GM23338 (cell line): ENCODE data around the gene NUP88. TPM values are rescaled to one million over a fixed set of nuclear protein-coding genes. Genes with fewer than 3 reads are reported as not detected.

ENCODE experiments used
- ATAC-seq: fragments of 200-7000 bp; cut with Tn5 transposase; 3 replicates; pipeline ENCODE4 v1.9.1; 2020
- DNase-seq: peaks from one replicate; pipeline ENCODE4 v3.0.0-alpha.2; 2015; ENCODE audit warnings: low spot score
- H2AFZ ChIP-seq: fragments of 200-600 bp; sonication (generic); 2 replicates; pipeline ENCODE4 v1.8.0; 2016; ENCODE audit warnings: antibody characterized with exemption, mild to moderate bottlenecking, moderate library complexity
- H3F3A ChIP-seq: fragments of 200-600 bp; sonication (generic); replicated peaks from 2 replicates; pipeline ENCODE4 v1.8.0; 2017; ENCODE audit warnings: antibody characterized with exemption, mixed run types, low read depth
- H3K27ac ChIP-seq: fragments of 200-600 bp; sonication (generic); 2 replicates; pipeline ENCODE4 v1.6.1; 2016; ENCODE audit warnings: low read depth
- H3K27me3 ChIP-seq: fragments of 200-600 bp; sonication (generic); 2 replicates; pipeline ENCODE4 v1.8.0; 2016; ENCODE audit warnings: mild to moderate bottlenecking, mixed run types, moderate library complexity; ENCODE audit not compliant: insufficient read depth
- H3K36me3 ChIP-seq: fragments of 200-600 bp; sonication (generic); 2 replicates; pipeline ENCODE4 v1.8.0; 2016; ENCODE audit warnings: mild to moderate bottlenecking; ENCODE audit not compliant: insufficient read depth
- H3K4me1 ChIP-seq: fragments of 200-600 bp; sonication (generic); 2 replicates; pipeline ENCODE4 v1.8.0; 2016; ENCODE audit warnings: mild to moderate bottlenecking, moderate library complexity; ENCODE audit not compliant: insufficient read depth
- H3K4me2 ChIP-seq: fragments of 200-600 bp; sonication (generic); 2 replicates; pipeline ENCODE4 v1.7.1; 2017; ENCODE audit warnings: mixed run types
- H3K4me3 ChIP-seq: fragments of 200-600 bp; sonication (generic); 2 replicates; pipeline ENCODE4 v1.6.1; 2016; ENCODE audit warnings: mixed run types
- H3K79me2 ChIP-seq: fragments of 200-600 bp; sonication (generic); replicated peaks from 2 replicates; pipeline ENCODE4 v1.8.0; 2017; ENCODE audit warnings: mild to moderate bottlenecking; ENCODE audit not compliant: insufficient read depth
- H3K9me2 ChIP-seq: fragments of 200-600 bp; sonication (generic); 2 replicates; pipeline ENCODE4 v1.8.0; 2017; ENCODE audit not compliant: insufficient read depth
- H4K20me1 ChIP-seq: fragments of 200-600 bp; sonication (generic); replicated peaks from 2 replicates; pipeline ENCODE4 v1.8.0; 2017; ENCODE audit warnings: mild to moderate bottlenecking; ENCODE audit not compliant: insufficient read depth
- H3K27ac Mint-ChIP-seq: 2 replicates; pipeline ENCODE4 v1.8.0; 2020; ENCODE audit warnings: inconsistent platforms, mild to moderate bottlenecking, moderate library complexity, mixed read lengths
- H3K27me3 Mint-ChIP-seq: 3 replicates; pipeline ENCODE4 v1.8.0; 2022; ENCODE audit warnings: low read depth, mild to moderate bottlenecking, moderate library complexity, mixed read lengths, inconsistent platforms; ENCODE audit not compliant: insufficient read depth, poor library complexity
- H3K36me3 Mint-ChIP-seq: 3 replicates; pipeline ENCODE4 v1.8.0; 2021; ENCODE audit warnings: low read depth, mild to moderate bottlenecking, inconsistent platforms, moderate library complexity, mixed read lengths
- H3K4me1 Mint-ChIP-seq: 3 replicates; pipeline ENCODE4 v1.8.0; 2020; ENCODE audit warnings: mild to moderate bottlenecking, inconsistent platforms, mixed read lengths
- H3K4me3 Mint-ChIP-seq: 3 replicates; pipeline ENCODE4 v1.8.0; 2021; ENCODE audit warnings: moderate library complexity, mild to moderate bottlenecking, inconsistent platforms, mixed read lengths
- H3K9me3 Mint-ChIP-seq: 3 replicates; pipeline ENCODE4 v1.8.0; 2020; ENCODE audit warnings: moderate library complexity, mild to moderate bottlenecking, inconsistent platforms, mixed read lengths
- EZH2 ChIP-seq: fragments of 200-600 bp; sonication (generic); IDR thresholded peaks from one replicate; pipeline ENCODE4 v1.8.0; 2017; ENCODE audit warnings: antibody characterized with exemption, mild to moderate bottlenecking, low read depth; ENCODE audit not compliant: unreplicated experiment
- EZH2phosphoT487 ChIP-seq: fragments of 200-600 bp; sonication (generic); IDR thresholded peaks from one replicate; pipeline ENCODE4 v1.8.1; 2018; ENCODE audit warnings: antibody characterized with exemption; ENCODE audit not compliant: unreplicated experiment
- JUNB ChIP-seq: IDR thresholded peaks from one replicate; pipeline ENCODE4 v1.6.1; 2016; ENCODE audit warnings: antibody characterized with exemption; ENCODE audit not compliant: unreplicated experiment
- NANOG ChIP-seq: IDR thresholded peaks from 2 replicates; pipeline ENCODE4 v1.6.1; 2016; ENCODE audit warnings: antibody characterized with exemption, borderline replicate concordance
- POLR2AphosphoS5 ChIP-seq: IDR thresholded peaks from 2 replicates; pipeline ENCODE4 v1.6.1; 2016; ENCODE audit warnings: antibody characterized with exemption, low read depth
- ZNF331 ChIP-seq: fragments of 250-450 bp; sonication (Bioruptor Pico); IDR thresholded peaks from 2 replicates; pipeline ENCODE4 v1.5.0; 2020; ENCODE audit warnings: low read depth, mild to moderate bottlenecking, moderate library complexity
- ZNF462 ChIP-seq: fragments of 250-450 bp; sonication (Bioruptor Pico); IDR thresholded peaks from 2 replicates; pipeline ENCODE4 v1.5.0; 2020; ENCODE audit warnings: mild to moderate bottlenecking, moderate library complexity
- polyA plus RNA-seq: library from polyadenylated mRNA; unstranded; fragments of >200 nt; fragmentation: Nextera tagmentation; extraction: Ambion mirVana; gene quantifications from 2 replicates; pipeline ENCODE4 v1.2.1, GENCODE V29; 2016
- total RNA-seq: library from RNA; depleted of rRNA; stranded (reverse); fragments of >200 nt; shearing (Covaris generic); gene quantifications from 2 replicates; pipeline ENCODE4 v1.2.3, GENCODE V29; 2014
- TF ChIP-seq, protein P1 (sequence below): IDR thresholded peaks from one replicate; pipeline ENCODE4 v1.6.1; 2018; ENCODE audit warnings: antibody characterized with exemption; ENCODE audit not compliant: unreplicated experiment
- TF ChIP-seq, protein P2 (sequence below): IDR thresholded peaks from 2 replicates; pipeline ENCODE4 v1.6.1; 2016; ENCODE audit warnings: antibody characterized with exemption

Gene NUP88
- total and polyA plus RNA-seq, 2 experiments from 2014 or later: 110 to 172 TPM

GRCh38 chr17:5352681-5353289 lies 66.7 kb downstream of the NUP88 start:
- Histone ChIP-seq H3K27ac (no peak overlapping the region), H3F3A (no peaks in the 10 kb centered on the region), H3K27me3 (no peaks in the 10 kb centered on the region), H3K36me3 (peaks cover 24% of the 10 kb centered on the region), H3K4me1 (no peaks in the 10 kb centered on the region), H3K9me2 (no peaks in the 10 kb centered on the region), H3K4me3 (no peak overlapping the region), H4K20me1 (0 out of 2 replicates have a peak, but pooled peaks cover 3% of the 10 kb centered on the region), H3K4me2 (no peak overlapping the region), H3K79me2 (no peaks in the 10 kb centered on the region), H2AFZ (no peak overlapping the region)
- ATAC-seq (no peak), DNase-seq (no peak)
- TF ChIP-seq ZNF331 (CRISPR knock-in tag): no peak
- no peak for TF ChIP-seq NANOG
- no peak for TF ChIP-seq EZH2phosphoT487
- no peak for TF ChIP-seq ZNF462 (CRISPR knock-in tag)
- TF ChIP-seq, protein P1, sequence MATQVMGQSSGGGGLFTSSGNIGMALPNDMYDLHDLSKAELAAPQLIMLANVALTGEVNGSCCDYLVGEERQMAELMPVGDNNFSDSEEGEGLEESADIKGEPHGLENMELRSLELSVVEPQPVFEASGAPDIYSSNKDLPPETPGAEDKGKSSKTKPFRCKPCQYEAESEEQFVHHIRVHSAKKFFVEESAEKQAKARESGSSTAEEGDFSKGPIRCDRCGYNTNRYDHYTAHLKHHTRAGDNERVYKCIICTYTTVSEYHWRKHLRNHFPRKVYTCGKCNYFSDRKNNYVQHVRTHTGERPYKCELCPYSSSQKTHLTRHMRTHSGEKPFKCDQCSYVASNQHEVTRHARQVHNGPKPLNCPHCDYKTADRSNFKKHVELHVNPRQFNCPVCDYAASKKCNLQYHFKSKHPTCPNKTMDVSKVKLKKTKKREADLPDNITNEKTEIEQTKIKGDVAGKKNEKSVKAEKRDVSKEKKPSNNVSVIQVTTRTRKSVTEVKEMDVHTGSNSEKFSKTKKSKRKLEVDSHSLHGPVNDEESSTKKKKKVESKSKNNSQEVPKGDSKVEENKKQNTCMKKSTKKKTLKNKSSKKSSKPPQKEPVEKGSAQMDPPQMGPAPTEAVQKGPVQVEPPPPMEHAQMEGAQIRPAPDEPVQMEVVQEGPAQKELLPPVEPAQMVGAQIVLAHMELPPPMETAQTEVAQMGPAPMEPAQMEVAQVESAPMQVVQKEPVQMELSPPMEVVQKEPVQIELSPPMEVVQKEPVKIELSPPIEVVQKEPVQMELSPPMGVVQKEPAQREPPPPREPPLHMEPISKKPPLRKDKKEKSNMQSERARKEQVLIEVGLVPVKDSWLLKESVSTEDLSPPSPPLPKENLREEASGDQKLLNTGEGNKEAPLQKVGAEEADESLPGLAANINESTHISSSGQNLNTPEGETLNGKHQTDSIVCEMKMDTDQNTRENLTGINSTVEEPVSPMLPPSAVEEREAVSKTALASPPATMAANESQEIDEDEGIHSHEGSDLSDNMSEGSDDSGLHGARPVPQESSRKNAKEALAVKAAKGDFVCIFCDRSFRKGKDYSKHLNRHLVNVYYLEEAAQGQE: no peak
- no peak for TF ChIP-seq JUNB
- TF ChIP-seq EZH2: no peak
- TF ChIP-seq, protein P2, sequence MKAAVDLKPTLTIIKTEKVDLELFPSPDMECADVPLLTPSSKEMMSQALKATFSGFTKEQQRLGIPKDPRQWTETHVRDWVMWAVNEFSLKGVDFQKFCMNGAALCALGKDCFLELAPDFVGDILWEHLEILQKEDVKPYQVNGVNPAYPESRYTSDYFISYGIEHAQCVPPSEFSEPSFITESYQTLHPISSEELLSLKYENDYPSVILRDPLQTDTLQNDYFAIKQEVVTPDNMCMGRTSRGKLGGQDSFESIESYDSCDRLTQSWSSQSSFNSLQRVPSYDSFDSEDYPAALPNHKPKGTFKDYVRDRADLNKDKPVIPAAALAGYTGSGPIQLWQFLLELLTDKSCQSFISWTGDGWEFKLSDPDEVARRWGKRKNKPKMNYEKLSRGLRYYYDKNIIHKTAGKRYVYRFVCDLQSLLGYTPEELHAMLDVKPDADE: no peak
- no peak for TF ChIP-seq POLR2AphosphoS5
- no peak overlapping the region for H3K27ac Mint-ChIP-seq
- H3K27me3 Mint-ChIP-seq: no peaks in the 10 kb centered on the region
- H3K9me3 Mint-ChIP-seq: no peaks in the 10 kb centered on the region; the same call in 2 of the 3 replicates
- H3K4me3 Mint-ChIP-seq: no peak overlapping the region
- peaks cover 43% of the 10 kb centered on the region for H3K36me3 Mint-ChIP-seq
- no peaks in the 10 kb centered on the region for H3K4me1 Mint-ChIP-seq
